GM10266 (cell line): ENCODE data around the gene FAM89B.
"Not testable (repeated sequence)": the region's sequence is repeated elsewhere in the genome, so short reads cannot be mapped to it uniquely, and the experiment has no call there.

ENCODE experiments used
- DNase-seq: peaks from one replicate; pipeline ENCODE4 v3.0.0; 2012; ENCODE audit errors: extremely low spot score
- CTCF ChIP-seq: IDR thresholded peaks from 2 replicates; pipeline ENCODE4 v1.5.1; 2012; ENCODE audit warnings: mild to moderate bottlenecking, low read depth; ENCODE audit not compliant: control insufficient read depth, insufficient read depth; ENCODE audit errors: missing control alignments

FAM89B gene

GRCh38 chr11:65572356-65573051, at the start of gene FAM89B:
Gene FAM89B, plus strand, starts transcription at chr11:65572538. Its CDS starts 132 bp downstream, at chr11:65572670.
- TF ChIP-seq CTCF, result no peak
- peak; percentile 87 for DNase-seq

- not testable (repeated sequence) for DNase-seq
Observed at GRCh38 chr11:65522718-65523630, 49.4 kb upstream of the FAM89B start.

GRCh38 chr11:65523631-65523968, 48.7 kb upstream of the FAM89B start:
- not testable (repeated sequence) for DNase-seq

GRCh38 chr11:65524014-65524740, 48.2 kb upstream of the FAM89B start:
- no peak for DNase-seq
- TF ChIP-seq CTCF, result no peak

GRCh38 chr11:65524741-65525545, 47.4 kb upstream of the FAM89B start, which contains the start of gene SCYL1:
Gene SCYL1, plus strand, starts transcription at chr11:65525083. Its CDS starts 71 bp downstream, at chr11:65525154.
- no peak for TF ChIP-seq CTCF
- DNase-seq, result peak; percentile 98

- no peak for DNase-seq
- TF ChIP-seq CTCF, result no peak
Observed at GRCh38 chr11:65525546-65526480, 46.5 kb upstream of the FAM89B start.

GRCh38 chr11:65526744-65527143, 45.6 kb upstream of the FAM89B start:
- DNase-seq, result no peak
- TF ChIP-seq CTCF, result no peak
